HEK293 (cell line): Measurements from ENCODE around the gene BTBD9.

Source experiments
- CTCF ChIA-PET: fragments of 350-600 bp; formaldehyde crosslinking; extraction: SDS; loops from one replicate; lab custom pipeline; 2021; ENCODE audit warnings: antibody characterized with exemption; lab: Yijun Ruan, JAX
- POLR2A ChIA-PET: fragments of 300-600 bp; formaldehyde crosslinking; extraction: SDS; loops from one replicate; lab custom pipeline; 2020; ENCODE audit warnings: antibody characterized with exemption, inconsistent platforms; lab: Yijun Ruan, JAX
- H3K27ac ChIP-seq: fragments of 200-500 bp; sonication (Bioruptor generic); 2 replicates; pipeline ENCODE4 v1.5.1; 2014; ENCODE audit warnings: low read depth, low read length, control low read depth, inconsistent platforms; ENCODE audit errors: extremely low read depth
- H3K36me3 ChIP-seq, 2 experiments: fragments of 200-500 bp in 1 of 2; sonication (Bioruptor generic) in 1 of 2; 1 replicate in 1 of 2; 2 replicates in 1 of 2; pipeline ENCODE4 v1.5.1; 2014 to 2017; ENCODE audit warnings: inconsistent platforms in 2 of 2, low read length in 2 of 2; ENCODE audit not compliant: control insufficient read depth in 2 of 2, insufficient read depth in 1 of 2
- H3K4me1 ChIP-seq: fragments of 200-500 bp; sonication (Bioruptor generic); 2 replicates; pipeline ENCODE4 v1.5.1; 2014; ENCODE audit warnings: mild to moderate bottlenecking, low read length, inconsistent platforms; ENCODE audit not compliant: control insufficient read depth, insufficient read depth
- H3K4me3 ChIP-seq: 2 replicates; pipeline ENCODE4 v1.5.1; 2011; ENCODE audit warnings: low read depth, mild to moderate bottlenecking, control low read depth, low read length, moderate library complexity
- H3K9me3 ChIP-seq: fragments of 200-500 bp; sonication (Bioruptor generic); 2 replicates; pipeline ENCODE4 v1.5.1; 2014; ENCODE audit warnings: low read depth, low read length, inconsistent platforms; ENCODE audit not compliant: control insufficient read depth, insufficient read depth
- KLF1 ChIP-seq: fragments of 450-650 bp; formaldehyde crosslinking; IDR thresholded peaks from 2 replicates; pipeline ENCODE4 v1.5.1; 2016; ENCODE audit warnings: missing biosample characterization, missing genetic modification characterization
- KLF16 ChIP-seq: fragments of 450-650 bp; formaldehyde crosslinking; IDR thresholded peaks from 2 replicates; pipeline ENCODE4 v1.5.1; 2017; ENCODE audit warnings: missing biosample characterization, missing genetic modification characterization
- MEIS1 ChIP-seq: sonication (generic); formaldehyde crosslinking; IDR thresholded peaks from 2 replicates; pipeline ENCODE4 v1.8.1; 2022; ENCODE audit warnings: missing genetic modification reagents, mild to moderate bottlenecking, borderline replicate concordance
- SCRT2 ChIP-seq: fragments of 450-650 bp; formaldehyde crosslinking; IDR thresholded peaks from 2 replicates; pipeline ENCODE4 v1.5.1; 2016; ENCODE audit warnings: missing biosample characterization, missing genetic modification characterization
- YY1 ChIP-seq: fragments of 450-650 bp; formaldehyde crosslinking; IDR thresholded peaks from 2 replicates; pipeline ENCODE4 v1.5.1; 2018; ENCODE audit warnings: missing biosample characterization, missing genetic modification characterization
- YY2 ChIP-seq: fragments of 450-650 bp; formaldehyde crosslinking; IDR thresholded peaks from 2 replicates; pipeline ENCODE4 v1.5.1; 2016; ENCODE audit warnings: missing biosample characterization, missing genetic modification characterization
- ZBTB1 ChIP-seq: fragments of 450-650 bp; formaldehyde crosslinking; IDR thresholded peaks from 2 replicates; pipeline ENCODE4 v1.5.1; 2016; ENCODE audit warnings: missing biosample characterization, missing genetic modification characterization
- ZBTB11 ChIP-seq: fragments of 450-650 bp; formaldehyde crosslinking; conservative IDR thresholded peaks from 2 replicates; pipeline ENCODE4 v1.5.1; 2016; ENCODE audit warnings: low read depth, missing biosample characterization, missing genetic modification characterization
- ZFHX2 ChIP-seq: fragments of 450-650 bp; formaldehyde crosslinking; conservative IDR thresholded peaks from 2 replicates; pipeline ENCODE4 v1.5.1; 2016; ENCODE audit warnings: missing biosample characterization, missing genetic modification characterization
- ZFP3 ChIP-seq: fragments of 450-650 bp; formaldehyde crosslinking; IDR thresholded peaks from 2 replicates; pipeline ENCODE4 v1.5.1; 2016; ENCODE audit warnings: low read depth, missing biosample characterization, missing genetic modification characterization
- ZNF112 ChIP-seq: fragments of 450-650 bp; formaldehyde crosslinking; IDR thresholded peaks from 2 replicates; pipeline ENCODE4 v1.5.0; 2017; ENCODE audit warnings: missing biosample characterization, missing genetic modification characterization
- ZNF157 ChIP-seq: fragments of 450-650 bp; formaldehyde crosslinking; IDR thresholded peaks from 2 replicates; pipeline ENCODE4 v1.5.1; 2016; ENCODE audit warnings: missing biosample characterization, missing genetic modification characterization
- ZNF16 ChIP-seq: fragments of 450-650 bp; formaldehyde crosslinking; IDR thresholded peaks from 2 replicates; pipeline ENCODE4 v1.5.1; 2016; ENCODE audit warnings: low read depth, missing biosample characterization, missing genetic modification characterization
- ZNF350 ChIP-seq: fragments of 450-650 bp; formaldehyde crosslinking; IDR thresholded peaks from 2 replicates; pipeline ENCODE4 v1.5.0; 2017; ENCODE audit warnings: missing biosample characterization, mild to moderate bottlenecking, missing genetic modification characterization
- ZNF394 ChIP-seq: fragments of 450-650 bp; formaldehyde crosslinking; IDR thresholded peaks from 2 replicates; pipeline ENCODE4 v1.5.1; 2016; ENCODE audit warnings: missing biosample characterization, missing genetic modification characterization, mild to moderate bottlenecking, moderate library complexity, borderline replicate concordance
- ZNF473 ChIP-seq: fragments of 450-650 bp; formaldehyde crosslinking; IDR thresholded peaks from 2 replicates; pipeline ENCODE4 v1.5.1; 2017; ENCODE audit warnings: missing biosample characterization, missing genetic modification characterization
- ZNF561 ChIP-seq: fragments of 450-650 bp; IDR thresholded peaks from 2 replicates; pipeline ENCODE4 v1.5.1; 2018; ENCODE audit warnings: missing biosample characterization, missing genetic modification characterization, borderline replicate concordance
- ZNF571 ChIP-seq: fragments of 450-650 bp; formaldehyde crosslinking; IDR thresholded peaks from 2 replicates; pipeline ENCODE4 v1.5.0; 2017; ENCODE audit warnings: missing biosample characterization, missing genetic modification characterization
- ZNF654 ChIP-seq: fragments of 450-650 bp; formaldehyde crosslinking; IDR thresholded peaks from 2 replicates; pipeline ENCODE4 v1.5.1; 2016; ENCODE audit warnings: low read depth, missing biosample characterization, missing genetic modification characterization
- ZNF664 ChIP-seq: fragments of 450-650 bp; formaldehyde crosslinking; IDR thresholded peaks from 2 replicates; pipeline ENCODE4 v1.5.1; 2016; ENCODE audit warnings: missing biosample characterization, missing genetic modification characterization
- ZNF677 ChIP-seq: fragments of 450-650 bp; IDR thresholded peaks from 2 replicates; pipeline ENCODE4 v1.5.0; 2018; ENCODE audit warnings: missing biosample characterization, mild to moderate bottlenecking, missing genetic modification characterization, moderate library complexity
- ZSCAN16 ChIP-seq: fragments of 450-650 bp; formaldehyde crosslinking; IDR thresholded peaks from 2 replicates; pipeline ENCODE4 v1.5.1; 2016; ENCODE audit warnings: missing biosample characterization, missing genetic modification characterization
- ZXDB ChIP-seq: fragments of 450-650 bp; formaldehyde crosslinking; IDR thresholded peaks from 2 replicates; pipeline ENCODE4 v1.5.1; 2016; ENCODE audit warnings: missing biosample characterization, missing genetic modification characterization
- TF ChIP-seq, protein P1 (sequence below): fragments of 450-650 bp; formaldehyde crosslinking; IDR thresholded peaks from 2 replicates; pipeline ENCODE4 v1.5.1; 2016; ENCODE audit warnings: missing biosample characterization, missing genetic modification characterization

BTBD9 gene

GRCh38 chr6:38208028-38208427, 431.7 kb downstream of the BTBD9 start (continued):
- TF ChIP-seq ZBTB11 (tag by site-specific recombination), result no peak
- TF ChIP-seq ZSCAN16, result no peak
- no peak for TF ChIP-seq ZNF157
- TF ChIP-seq ZFP3 (tag by site-specific recombination), result no peak
- no peak for TF ChIP-seq ZNF654 (tag by site-specific recombination)

DNA sequence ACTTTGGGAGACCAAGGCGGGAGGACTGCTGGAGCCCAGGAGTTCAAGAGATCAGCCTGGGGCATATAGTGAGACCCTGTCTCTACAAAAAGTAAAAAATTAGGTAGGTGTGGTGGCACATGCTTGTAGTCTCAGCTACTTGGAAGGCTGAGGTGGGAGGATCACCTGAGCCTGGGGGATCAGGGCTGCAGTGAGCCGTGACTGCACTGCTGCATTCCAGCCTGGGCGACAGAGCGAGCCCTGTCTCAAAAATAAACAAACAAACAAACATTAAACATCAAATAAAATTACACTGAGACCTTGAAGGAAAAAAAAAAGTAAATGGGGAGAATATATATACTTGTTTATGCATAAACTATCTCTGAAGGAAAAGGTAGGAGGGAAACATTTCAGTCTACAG, 432.4 kb downstream of the BTBD9 start:
- TF ChIP-seq, protein P1, sequence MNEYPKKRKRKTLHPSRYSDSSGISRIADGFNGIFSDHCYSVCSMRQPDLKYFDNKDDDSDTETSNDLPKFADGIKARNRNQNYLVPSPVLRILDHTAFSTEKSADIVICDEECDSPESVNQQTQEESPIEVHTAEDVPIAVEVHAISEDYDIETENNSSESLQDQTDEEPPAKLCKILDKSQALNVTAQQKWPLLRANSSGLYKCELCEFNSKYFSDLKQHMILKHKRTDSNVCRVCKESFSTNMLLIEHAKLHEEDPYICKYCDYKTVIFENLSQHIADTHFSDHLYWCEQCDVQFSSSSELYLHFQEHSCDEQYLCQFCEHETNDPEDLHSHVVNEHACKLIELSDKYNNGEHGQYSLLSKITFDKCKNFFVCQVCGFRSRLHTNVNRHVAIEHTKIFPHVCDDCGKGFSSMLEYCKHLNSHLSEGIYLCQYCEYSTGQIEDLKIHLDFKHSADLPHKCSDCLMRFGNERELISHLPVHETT (tag by site-specific recombination), result no peak
- no peak for TF ChIP-seq ZNF664 (tag by site-specific recombination)
- no peak for TF ChIP-seq KLF16
- TF ChIP-seq MEIS1 (CRISPR knock-in tag), result no peak
- no peak for TF ChIP-seq ZBTB1 (tag by site-specific recombination)
- TF ChIP-seq ZNF112, result no peak
- 0 out of 2 replicates have a peak, but pooled peaks have one; percentile 12 for TF ChIP-seq ZFHX2
- no peak for TF ChIP-seq ZNF677 (tag by site-specific recombination)
- no peak for TF ChIP-seq YY1 (tag by site-specific recombination)
- peak; percentile 71 for TF ChIP-seq KLF1 (tag by site-specific recombination)
- no peaks in the 10 kb centered on the region for H3K9me3 ChIP-seq
- H3K36me3 ChIP-seq, result no peaks in the 10 kb centered on the region
- H3K4me1 ChIP-seq, result peaks cover 3% of the 10 kb centered on the region
- H3K4me3 ChIP-seq, result no peak overlapping the region
- POLR2A ChIA-PET, result interaction anchor here (0.6 kb wide), 1 partner anchor 15 kb away, joined by 3 read pairs; no protein-coding TSS in a partner anchor
- H3K27ac ChIP-seq, result no peak overlapping the region
- CTCF ChIA-PET, result interaction anchor here (0.6 kb wide), 1 partner anchor 270 kb away, joined by 3 read pairs; no protein-coding TSS in a partner anchor

DNA sequence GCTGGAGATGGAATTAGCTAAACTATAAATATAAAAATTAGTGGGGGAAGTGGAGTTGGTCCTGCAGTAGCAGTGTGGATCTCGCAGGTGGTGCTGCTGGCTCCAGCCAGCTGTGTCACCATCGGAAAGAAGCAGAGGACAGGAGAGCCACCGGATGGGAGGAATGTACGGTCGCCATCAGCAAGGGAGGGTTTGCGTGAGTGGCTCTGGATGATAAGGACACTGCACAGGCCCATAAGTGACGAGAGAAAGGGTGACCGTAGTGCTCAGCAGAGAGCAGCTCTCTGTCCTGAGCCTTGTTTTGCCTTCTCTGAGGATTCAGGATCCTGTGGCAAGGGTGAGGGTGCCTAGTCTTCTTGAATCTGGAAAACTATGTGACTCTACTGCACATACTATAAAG, 441.5 kb downstream of the BTBD9 start:
- ChIA-PET CTCF (no interaction called here), POLR2A (no interaction called here)
- H3K4me3 ChIP-seq, result no peak overlapping the region
- H3K27ac ChIP-seq, result no peak overlapping the region
- H3K36me3 ChIP-seq, result no peaks in the 10 kb centered on the region
- no peaks in the 10 kb centered on the region for H3K9me3 ChIP-seq
- H3K4me1 ChIP-seq, result no peaks in the 10 kb centered on the region
- no peak for TF ChIP-seq KLF1 (tag by site-specific recombination)
- no peak for TF ChIP-seq ZNF473 (tag by site-specific recombination)
- no peak for TF ChIP-seq ZNF350 (tag by site-specific recombination)
- TF ChIP-seq YY2 (tag by site-specific recombination), result no peak
- TF ChIP-seq SCRT2, result no peak
- TF ChIP-seq ZNF664 (tag by site-specific recombination), result no peak
- no peak for TF ChIP-seq ZNF561 (tag by site-specific recombination)
- TF ChIP-seq ZNF16 (tag by site-specific recombination), result no peak
- no peak for TF ChIP-seq ZNF394 (tag by site-specific recombination)
- TF ChIP-seq ZNF571, result no peak
- no peak for TF ChIP-seq ZXDB
